Uterus (tissue), 4 donors: Measurements from ENCODE around the gene HOXC4. TPM values are rescaled to one million over a fixed set of nuclear protein-coding genes. Genes with fewer than 3 reads are reported as not detected.

Experiments used
- DNase-seq, 2 donors: peaks; one replicate each; pipeline ENCODE4 v3.0.0-alpha.2; 2019 to 2020
- H3K27ac ChIP-seq, 2 donors: fragments of 200-600 bp; sonication (generic); 1 replicate in 1 of 2; 2 replicates in 1 of 2; pipeline ENCODE4 v1.5.1; 2016 to 2018
- H3K27me3 ChIP-seq, 2 donors: fragments of 200-600 bp; sonication (generic); one replicate each; pipeline ENCODE4 v1.5.1; 2018 to 2019; ENCODE audit warnings: control low read depth in 1 of 2
- H3K36me3 ChIP-seq, 2 donors: fragments of 200-600 bp; sonication (generic); one replicate each; pipeline ENCODE4 v1.5.1; 2019; ENCODE audit warnings: control low read depth in 1 of 2
- H3K4me1 ChIP-seq, 2 donors: fragments of 200-600 bp; sonication (generic); one replicate each; pipeline ENCODE4 v1.5.1; 2018 to 2019; ENCODE audit warnings: control low read depth in 1 of 2
- H3K4me3 ChIP-seq, 2 donors: fragments of 200-600 bp; sonication (generic); 1 replicate in 1 of 2; 2 replicates in 1 of 2; pipeline ENCODE4 v1.5.1; 2018 to 2019; ENCODE audit warnings: mild to moderate bottlenecking in 1 of 2
- H3K9me3 ChIP-seq, 2 donors: fragments of 200-600 bp; sonication (generic); one replicate each; pipeline ENCODE4 v1.5.1; 2019; ENCODE audit warnings: control low read depth in 1 of 2
- CTCF ChIP-seq, 4 experiments: fragments of 200-600 bp in 2 of 4; fragments of 450-650 bp in 2 of 4; sonication (generic) in 2 of 4; IDR thresholded peaks; one replicate each; pipeline ENCODE4 v1.5.1; 2016 to 2019; ENCODE audit warnings: antibody characterized with exemption in 4 of 4, mild to moderate bottlenecking in 2 of 4, moderate library complexity in 1 of 4
- POLR2A ChIP-seq, 2 donors: fragments of 450-650 bp; IDR thresholded peaks; one replicate each; pipeline ENCODE4 v1.6.1; 2016; ENCODE audit warnings: antibody characterized with exemption in 2 of 2, mild to moderate bottlenecking in 1 of 2, moderate library complexity in 1 of 2
- intact Hi-C: fragments of 100-400 bp; cut with DNase I; formaldehyde crosslinking; loops from one replicate; pipeline ENCODE4 v1.15.1; 2023; ENCODE audit warnings: low total_unique reads
- total RNA-seq, 4 donors: library from RNA; depleted of rRNA in 3 of 4; stranded (reverse); fragments of >200 nt in 3 of 4; gene quantifications; one replicate each; pipeline versions ENCODE4 v1.1.0 to v1.2.4, GENCODE V29; 2014 to 2023
- donor health status: DM: yes; HTN: yes; CAD: no.

Gene HOXC4
- total RNA-seq, 4 donors from 2014 or later: 0.83 to 28.6 (median 1.2) TPM; not detected in 1

GRCh38 chr12:54053003-54053750 lies 458 bp upstream of the HOXC4 start:
- Histone ChIP-seq H3K4me1 (peaks cover 0 to 7% of the 10 kb centered on the region in 2 donors), H3K27me3 (peaks cover 0 to 23% of the 10 kb centered on the region in 2 donors), H3K27ac (peak overlapping the region in 1 of 2 donors; percentile 27), H3K36me3 (no peaks in the 10 kb centered on the region), H3K9me3 (no peaks in the 10 kb centered on the region), H3K4me3 (peak overlapping the region; percentile 31 to 37)
- TF ChIP-seq CTCF (IDR thresholded peaks at IDR 0.05): no peak
- no peak for TF ChIP-seq POLR2A (IDR thresholded peaks at IDR 0.05)
- no peak for DNase-seq
- intact Hi-C loops: no loop called here

- Histone ChIP-seq H3K27ac (no peak overlapping the region), H3K27me3 (peaks cover 0 to 13% of the 10 kb centered on the region in 2 donors), H3K4me1 (peaks cover 0 to 7% of the 10 kb centered on the region in 2 donors), H3K4me3 (peak overlapping the region in 1 of 2 donors; percentile 37), H3K36me3 (no peaks in the 10 kb centered on the region), H3K9me3 (no peaks in the 10 kb centered on the region)
- TF ChIP-seq POLR2A (IDR thresholded peaks at IDR 0.05) (no peak), CTCF (IDR thresholded peaks at IDR 0.05) (no peak)
- no peak for DNase-seq
- intact Hi-C loops: no loop called here
These were observed 1.1 kb downstream of the HOXC4 start for GRCh38 chr12:54054742-54055194.

DNA sequence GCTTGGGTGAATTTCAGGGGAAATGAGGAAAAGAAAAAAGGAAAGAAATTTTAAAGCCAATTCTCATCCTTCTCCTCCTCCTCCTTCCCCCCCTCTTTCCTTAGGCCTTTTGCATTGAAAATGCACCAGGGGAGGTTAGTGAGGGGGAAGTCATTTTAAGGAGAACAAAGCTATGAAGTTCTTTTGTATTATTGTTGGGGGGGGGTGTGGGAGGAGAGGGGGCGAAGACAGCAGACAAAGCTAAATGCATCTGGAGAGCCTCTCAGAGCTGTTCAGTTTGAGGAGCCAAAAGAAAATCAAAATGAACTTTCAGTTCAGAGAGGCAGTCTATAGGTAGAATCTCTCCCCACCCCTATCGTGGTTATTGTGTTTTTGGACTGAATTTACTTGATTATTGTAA lies 1.9 kb downstream of the HOXC4 start:
- intact Hi-C loops: no loop called here
- H3K36me3 ChIP-seq: no peaks in the 10 kb centered on the region
- TF ChIP-seq POLR2A (IDR thresholded peaks at IDR 0.05) (no peak), CTCF (IDR thresholded peaks at IDR 0.05) (no peak)
- peaks cover 0 to 7% of the 10 kb centered on the region in 2 donors for H3K4me1 ChIP-seq
- peaks cover 0 to 5% of the 10 kb centered on the region in 2 donors for H3K27me3 ChIP-seq
- no peak overlapping the region for H3K27ac ChIP-seq
- H3K4me3 ChIP-seq: no peak overlapping the region
- DNase-seq: no peak
- no peaks in the 10 kb centered on the region for H3K9me3 ChIP-seq

DNA sequence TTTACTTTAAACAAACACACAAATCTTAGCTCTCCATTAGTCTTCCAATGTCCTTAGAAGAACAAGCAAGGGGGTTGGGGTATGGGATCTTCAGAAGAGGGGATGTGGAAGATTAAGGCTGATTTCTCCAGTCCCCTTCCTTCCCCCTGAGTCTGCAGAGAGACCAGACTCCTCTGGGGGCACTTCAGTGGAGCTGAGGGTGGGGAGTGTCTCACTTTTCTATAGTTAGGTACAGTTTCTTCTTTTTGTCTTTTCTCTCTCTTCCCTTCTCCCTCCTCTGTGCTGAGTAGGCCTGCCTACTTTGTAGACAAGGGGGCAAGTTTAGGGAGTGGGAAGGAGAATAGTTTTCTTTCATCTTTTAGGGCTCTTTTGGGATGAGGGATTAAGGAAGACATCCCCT lies 2.5 kb downstream of the HOXC4 start:
- no peaks in the 10 kb centered on the region for H3K27me3 ChIP-seq
- no peak for DNase-seq
- H3K36me3 ChIP-seq: no peaks in the 10 kb centered on the region
- intact Hi-C loops: no loop called here
- no peak overlapping the region for H3K27ac ChIP-seq
- TF ChIP-seq POLR2A (IDR thresholded peaks at IDR 0.05): no peak
- no peak for TF ChIP-seq CTCF (IDR thresholded peaks at IDR 0.05)
- H3K9me3 ChIP-seq: no peaks in the 10 kb centered on the region
- peaks cover 0 to 7% of the 10 kb centered on the region in 2 donors for H3K4me1 ChIP-seq
- H3K4me3 ChIP-seq: no peak overlapping the region

GRCh38 chr12:54058128-54058768 lies 4.6 kb downstream of the HOXC4 start:
- Histone ChIP-seq H3K27ac (no peak overlapping the region), H3K9me3 (no peaks in the 10 kb centered on the region), H3K4me1 (peaks cover 0 to 2% of the 10 kb centered on the region in 2 donors), H3K4me3 (no peak overlapping the region), H3K36me3 (no peaks in the 10 kb centered on the region), H3K27me3 (no peaks in the 10 kb centered on the region)
- no peak for TF ChIP-seq CTCF (IDR thresholded peaks at IDR 0.05)
- no peak for TF ChIP-seq POLR2A (IDR thresholded peaks at IDR 0.05)
- no peak for DNase-seq
- intact Hi-C loops: no loop called here
